PC-9 (cell line): ENCODE measurements around the gene DNAH14.
A peak's percentile ranks its signal among the peaks of the same experiment; 100 is the strongest.

Source experiments
- CTCF ChIP-seq: fragments of 200-600 bp; sonication (generic); conservative IDR thresholded peaks from 2 replicates; pipeline ENCODE4 v1.6.1; 2017; ENCODE audit warnings: mixed run types, antibody characterized with exemption, mild to moderate bottlenecking, moderate library complexity
- EZH2 ChIP-seq: fragments of 200-600 bp; sonication (generic); IDR thresholded peaks from 2 replicates; pipeline ENCODE4 v1.8.0; 2017; ENCODE audit warnings: antibody characterized with exemption, low read depth

GRCh38 chr1:225343618-225344017 lies 414.1 kb downstream of the DNAH14 start:
- TF ChIP-seq CTCF (peak; percentile 63; the same call in 1 of the 2 replicates), EZH2 (no peak)
